Ammon's horn (tissue), 1 donor: ENCODE results near the gene IMMP1L.
"Not testable (repeated sequence)": the region's sequence is repeated elsewhere in the genome, so short reads cannot be mapped to it uniquely, and the experiment has no call there.

ENCODE experiments used
- DNase-seq: peaks from one replicate; pipeline ENCODE4 v3.0.0-alpha.2; 2016; ENCODE audit warnings: low spot score

The IMMP1L gene, protein sequence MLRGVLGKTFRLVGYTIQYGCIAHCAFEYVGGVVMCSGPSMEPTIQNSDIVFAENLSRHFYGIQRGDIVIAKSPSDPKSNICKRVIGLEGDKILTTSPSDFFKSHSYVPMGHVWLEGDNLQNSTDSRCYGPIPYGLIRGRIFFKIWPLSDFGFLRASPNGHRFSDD

DNA sequence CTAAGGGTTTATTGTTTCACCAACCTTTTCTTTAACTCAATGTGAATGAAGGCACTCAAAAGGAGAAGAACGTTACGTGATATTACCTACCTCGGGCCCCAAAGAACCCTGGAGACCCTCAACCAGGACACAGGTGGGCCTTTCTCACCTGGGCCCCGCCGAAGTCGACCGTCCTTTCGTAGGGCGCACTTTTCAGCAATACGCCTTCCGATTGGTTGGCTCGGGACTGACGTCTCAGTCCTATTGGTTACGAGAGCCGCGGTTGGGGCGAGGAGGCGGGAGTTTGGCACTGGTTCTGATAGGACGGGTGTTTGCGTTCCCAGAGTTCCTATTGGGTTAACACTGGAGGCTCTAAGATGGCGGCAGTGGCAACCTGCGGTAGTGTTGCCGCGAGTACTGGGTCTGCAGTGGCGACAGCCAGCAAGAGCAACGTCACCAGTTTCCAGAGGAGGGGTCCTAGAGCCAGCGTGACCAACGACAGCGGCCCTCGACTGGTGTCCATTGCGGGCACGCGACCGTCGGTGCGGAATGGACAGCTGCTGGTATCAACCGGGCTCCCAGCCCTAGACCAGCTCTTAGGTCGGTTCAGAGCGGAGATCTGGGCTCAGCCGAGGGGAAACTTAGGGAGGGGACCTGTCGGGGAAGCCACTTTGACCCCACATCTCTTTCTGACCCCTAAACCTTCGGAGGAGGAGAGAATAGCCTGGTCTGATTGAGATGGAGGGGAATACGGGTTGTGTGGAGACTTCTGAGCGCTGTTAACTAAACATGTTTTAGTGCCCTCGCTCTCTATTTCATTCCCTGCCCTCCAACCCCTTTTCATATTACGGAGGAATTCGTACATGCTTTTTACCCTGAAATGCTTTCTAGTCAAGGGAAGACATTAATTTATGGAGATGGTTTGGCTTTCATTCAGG lies at the start of gene IMMP1L, which contains the start of gene ELP4:
TSS of gene IMMP1L (minus strand) at position 194 of the 917 bp plus-strand sequence. CDS start 46,346 bp downstream, outside the sequence.
TSS of gene ELP4 (plus strand) at position 339 of the 917 bp plus-strand sequence. CDS start at position 357, 18 bp downstream.
- DNase-seq: peak; percentile 99

DNA sequence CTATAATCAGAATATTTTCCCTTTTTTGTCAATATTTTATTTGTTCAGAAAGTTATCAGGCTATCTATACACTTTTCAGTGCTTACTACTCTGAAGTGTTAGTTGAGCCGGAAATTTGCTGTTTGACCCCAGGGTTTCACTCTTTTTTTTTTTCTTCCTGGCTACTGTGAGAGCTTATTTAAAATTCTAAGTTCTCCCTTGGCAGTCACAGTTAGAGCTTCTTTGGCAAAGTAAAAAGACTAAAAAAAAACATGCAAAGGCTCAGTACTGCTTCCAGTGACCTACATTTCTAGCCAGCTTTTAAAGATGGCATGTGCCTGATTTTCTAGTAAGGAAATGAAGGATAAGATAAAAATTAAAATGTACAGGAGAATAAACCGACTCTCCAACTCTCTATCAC lies 48.6 kb upstream of the IMMP1L start:
- DNase-seq: peak; percentile 7

- DNase-seq: no peak
These were observed 46.5 kb upstream of the IMMP1L start for GRCh38 chr11:31555938-31556337.

DNA sequence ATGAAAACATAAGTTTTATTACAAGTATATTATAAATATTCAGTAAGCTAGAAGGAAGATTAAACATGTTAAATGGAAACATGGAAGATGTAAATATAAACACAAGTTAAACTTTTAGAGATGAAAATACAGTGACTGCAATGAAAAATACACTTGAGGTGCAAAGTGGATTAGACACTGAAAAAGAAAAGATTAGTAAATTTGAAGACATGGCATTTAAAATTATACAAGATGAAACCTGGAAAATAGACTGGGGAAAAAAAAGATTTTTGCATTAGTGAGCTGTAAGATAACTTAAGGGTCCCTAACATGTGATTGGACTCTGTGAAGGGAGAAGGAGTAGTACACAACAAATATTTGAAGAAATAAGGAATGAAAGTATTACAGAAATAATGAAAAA lies 33.4 kb upstream of the IMMP1L start:
- DNase-seq: no peak

GRCh38 chr11:31535479-31535878 lies 26.1 kb upstream of the IMMP1L start:
- DNase-seq: no peak

GRCh38 chr11:31531293-31531692 lies 21.9 kb upstream of the IMMP1L start:
- no peak for DNase-seq

DNA sequence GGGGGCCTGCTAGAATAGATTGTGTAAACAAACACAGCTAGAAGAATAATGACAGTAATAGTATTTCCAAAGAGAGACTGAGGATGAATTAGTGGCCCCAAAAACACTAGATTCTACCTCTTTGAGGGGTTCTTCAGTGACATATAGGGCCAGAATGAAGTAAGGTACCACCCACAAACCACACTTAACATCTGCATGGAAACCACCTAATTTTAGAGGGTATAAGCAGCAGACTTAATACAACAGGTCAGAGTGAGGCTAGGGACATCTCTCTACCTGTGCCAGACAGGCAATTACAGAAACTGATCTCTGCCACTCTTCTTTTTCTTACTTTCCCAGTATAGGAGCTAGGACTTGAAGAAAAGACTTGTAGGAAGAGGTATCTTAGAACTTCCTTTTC lies 20.3 kb upstream of the IMMP1L start:
- no peak for DNase-seq

- no peak for DNase-seq
These were observed 19.8 kb upstream of the IMMP1L start for GRCh38 chr11:31529189-31529588.

- no peak for DNase-seq
These were observed 12.2 kb upstream of the IMMP1L start for GRCh38 chr11:31521497-31522150.

- DNase-seq: no peak
These were observed 2.7 kb upstream of the IMMP1L start for GRCh38 chr11:31512117-31512516.

- peak; percentile 14 for DNase-seq
These were observed 382 bp downstream of the IMMP1L start for GRCh38 chr11:31509051-31509428.

DNA sequence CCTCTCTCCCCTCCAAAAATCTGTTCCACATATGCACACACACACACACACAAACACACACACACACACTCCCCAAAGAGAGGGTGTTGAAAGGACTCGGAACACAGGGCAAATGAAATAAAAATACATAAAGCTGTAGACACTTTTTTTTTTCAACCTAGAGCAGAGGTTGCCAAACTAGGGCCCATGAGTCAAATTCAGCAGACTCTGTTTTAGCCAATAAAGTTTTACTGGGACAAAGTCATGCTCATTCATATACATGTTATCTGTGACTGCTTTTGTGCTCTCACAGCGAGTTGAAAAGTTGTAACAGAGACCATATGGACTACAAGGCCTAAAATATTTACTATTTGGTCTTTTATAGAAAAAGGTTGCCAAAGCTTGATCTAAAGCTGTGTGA lies 8.9 kb downstream of the IMMP1L start:
- no peak for DNase-seq

GRCh38 chr11:31499576-31500178 lies 9.7 kb downstream of the IMMP1L start:
- no peak for DNase-seq

- not testable (repeated sequence) for DNase-seq
These were observed 15.7 kb downstream of the IMMP1L start for GRCh38 chr11:31493762-31494161.

DNA sequence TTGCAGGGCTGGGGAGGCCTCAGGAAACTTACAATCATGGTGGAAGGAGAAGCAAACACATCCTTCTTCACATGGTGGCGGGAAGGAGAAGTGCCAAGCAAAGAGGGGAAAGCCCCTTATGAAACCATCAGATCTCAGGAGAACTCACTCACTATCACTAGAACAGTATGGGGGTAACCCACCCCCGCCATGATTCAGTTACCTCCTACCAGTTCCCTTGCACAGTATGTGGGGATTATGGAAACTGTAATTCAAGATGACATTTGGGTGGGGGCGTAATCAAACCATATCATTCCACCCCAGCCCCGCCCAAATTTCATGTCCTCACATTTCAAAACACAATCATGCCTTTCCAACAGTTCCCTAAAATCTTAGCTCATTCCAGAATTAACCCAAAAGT lies 16.2 kb downstream of the IMMP1L start:
- DNase-seq: no peak

DNA sequence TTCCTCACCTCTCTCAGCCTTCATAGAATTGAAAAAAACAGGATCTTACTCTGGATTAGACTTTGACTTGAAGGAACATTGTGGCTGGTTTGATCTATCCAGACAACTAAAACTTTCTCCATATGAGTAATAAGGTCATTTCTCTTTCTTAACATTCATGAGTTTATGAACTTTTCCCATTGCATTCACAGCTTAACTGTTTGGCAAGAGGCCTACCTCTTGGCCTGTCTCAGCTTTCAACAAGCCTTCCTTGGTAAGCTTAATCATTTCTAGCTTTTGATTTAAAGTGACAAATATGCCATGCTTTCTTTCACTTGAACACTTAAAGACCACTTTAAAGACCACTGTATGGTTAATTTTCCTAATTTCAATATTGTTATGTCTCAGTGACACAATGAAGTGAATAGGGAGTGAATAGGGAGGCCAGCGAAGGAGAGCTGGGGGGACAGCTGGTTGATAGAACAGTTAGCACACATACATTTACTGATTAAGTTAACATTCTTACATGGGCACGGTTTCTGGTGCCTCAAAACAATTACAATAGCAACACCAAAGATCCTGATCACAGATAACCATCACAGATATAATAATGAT lies 17.0 kb downstream of the IMMP1L start:
- no peak for DNase-seq

DNA sequence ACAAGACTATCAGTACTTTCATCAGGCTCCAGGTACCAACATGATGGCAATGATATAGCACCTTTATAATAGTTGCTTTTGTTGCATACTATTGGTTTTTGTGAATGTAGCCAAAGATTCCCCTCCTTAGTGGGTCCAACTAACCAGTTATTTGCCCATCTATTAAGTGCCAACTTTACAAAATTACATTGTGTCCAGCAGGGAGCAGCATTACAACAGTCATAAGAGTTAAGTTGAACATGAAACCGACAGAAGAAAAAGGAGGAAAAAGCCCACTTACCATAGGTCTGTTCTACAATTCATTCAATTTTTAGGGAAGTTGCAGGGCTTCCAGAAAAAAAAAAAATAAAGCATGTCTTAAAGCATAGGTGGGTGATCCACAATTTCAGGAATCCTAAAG lies 21.6 kb downstream of the IMMP1L start:
- peak; percentile 21 for DNase-seq

DNA sequence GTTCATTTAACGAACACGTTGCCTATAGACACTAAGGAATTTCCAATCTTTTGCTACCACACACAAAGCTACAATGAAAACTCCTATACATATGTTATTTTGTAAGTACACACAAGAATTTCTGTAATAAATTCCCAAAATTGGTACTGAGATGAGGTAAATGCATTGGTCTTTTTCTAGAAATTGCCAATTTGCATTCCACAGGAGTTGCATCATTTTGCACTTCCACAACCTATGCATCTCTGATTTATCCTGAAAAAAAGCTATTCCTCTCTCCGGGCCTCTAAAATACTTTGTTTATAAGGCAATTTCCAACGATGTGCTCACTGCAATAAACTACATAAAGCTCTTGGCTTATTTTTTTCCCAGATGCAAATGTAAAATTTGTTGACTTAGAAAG lies 24.9 kb downstream of the IMMP1L start:
- no peak for DNase-seq

DNA sequence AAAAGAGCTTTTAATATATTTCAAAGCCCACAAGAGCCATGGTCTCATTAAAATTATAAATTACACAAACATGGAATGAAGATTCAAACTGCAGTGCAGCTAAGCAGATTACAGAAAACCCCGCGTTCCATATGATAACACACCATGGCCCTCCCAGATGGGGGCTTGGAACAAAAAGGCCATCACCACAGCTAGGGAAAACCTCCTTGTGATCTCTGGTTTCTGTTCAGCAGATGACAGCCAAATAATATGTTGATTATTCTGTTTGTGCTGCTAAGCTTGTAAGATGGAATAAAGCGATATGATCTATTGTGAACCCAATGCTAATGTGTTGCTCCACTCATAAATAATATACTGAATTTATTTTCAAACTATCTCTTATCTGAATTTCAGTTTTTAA lies 28.5 kb downstream of the IMMP1L start:
- DNase-seq: no peak

DNA sequence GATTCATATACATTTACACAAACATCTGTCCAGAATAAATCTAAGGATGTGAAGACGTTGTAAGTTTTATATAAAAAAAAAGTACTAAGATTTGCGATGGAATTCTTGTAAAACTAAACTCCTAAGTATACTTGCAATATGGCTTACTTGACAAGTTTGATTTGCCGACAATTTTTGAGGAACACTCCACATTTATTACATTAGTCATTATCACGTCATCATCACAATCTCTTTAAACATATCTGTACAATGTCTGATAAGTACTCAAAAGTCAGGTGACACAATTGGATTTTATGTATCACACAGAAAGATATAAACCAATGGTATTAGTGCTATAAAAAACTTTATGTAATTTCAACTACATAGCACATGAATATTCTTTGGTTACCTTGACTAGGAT lies 30.4 kb downstream of the IMMP1L start:
- no peak for DNase-seq

DNA sequence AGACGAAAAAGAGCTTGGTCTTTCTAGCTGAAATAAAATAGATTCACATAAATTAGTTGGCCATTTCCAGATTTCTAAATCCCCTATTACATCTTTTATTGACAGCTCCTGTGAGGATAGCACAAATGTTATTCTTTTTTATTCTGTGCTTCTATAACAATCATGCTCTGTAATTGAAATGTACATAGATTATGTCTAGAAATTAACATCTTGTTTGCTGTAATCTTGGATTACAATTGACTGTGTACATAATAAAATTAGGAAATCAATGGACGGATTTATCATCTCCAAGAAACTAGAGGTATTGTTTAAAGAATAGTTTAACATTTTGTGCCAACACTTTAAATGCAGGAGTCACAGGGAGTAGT lies 31.2 kb downstream of the IMMP1L start:
- no peak for DNase-seq
